ENCODE data around the gene PKD1.
"Not testable (repeated sequence)": the region's sequence is repeated elsewhere in the genome, so short reads cannot be mapped to it uniquely, and the experiment has no call there.

Gene PKD1

GRCh38 chr16:2105769-2106168 is 29.9 kb downstream of the PKD1 start:
- not testable (repeated sequence) for DNase-seq

GRCh38 chr16:2105291-2105690 is 30.4 kb downstream of the PKD1 start:
- DNase-seq = not testable (repeated sequence)

GRCh38 chr16:2104464-2104863 is 31.2 kb downstream of the PKD1 start:
- not testable (repeated sequence) for DNase-seq

- no peak for DNase-seq
Observed at GRCh38 chr16:2102471-2102870, 33.2 kb downstream of the PKD1 start.

GRCh38 chr16:2101581-2101980 is 34.1 kb downstream of the PKD1 start:
- DNase-seq = not testable (repeated sequence)

- not testable (repeated sequence) for DNase-seq
Observed at GRCh38 chr16:2097689-2098088, 38.0 kb downstream of the PKD1 start.

- no peak for DNase-seq
Observed at GRCh38 chr16:2096853-2097595, 38.7 kb downstream of the PKD1 start.

- DNase-seq = no peak
Observed at GRCh38 chr16:2095918-2096582, 39.6 kb downstream of the PKD1 start.

GRCh38 chr16:2095315-2095853 is 40.3 kb downstream of the PKD1 start:
- DNase-seq = no peak

GRCh38 chr16:2093793-2094192 is 41.9 kb downstream of the PKD1 start:
- no peak for DNase-seq

GRCh38 chr16:2092866-2093265 is 42.8 kb downstream of the PKD1 start:
- DNase-seq = no peak

- no peak for DNase-seq
Observed at GRCh38 chr16:2092256-2092620, 43.5 kb downstream of the PKD1 start.

- DNase-seq = no peak
Observed at GRCh38 chr16:2091547-2092255, 44.0 kb downstream of the PKD1 start.

- no peak for DNase-seq
Observed at GRCh38 chr16:2090777-2091546, 44.7 kb downstream of the PKD1 start.

- no peak for DNase-seq
Observed at GRCh38 chr16:2090481-2090776, 45.3 kb downstream of the PKD1 start.

- DNase-seq = no peak
Observed at GRCh38 chr16:2089706-2090480, 45.8 kb downstream of the PKD1 start.

GRCh38 chr16:2088759-2089358 is 46.8 kb downstream of the PKD1 start:
- no peak for DNase-seq

GRCh38 chr16:2087748-2088631 is 47.7 kb downstream of the PKD1 start:
- no peak for DNase-seq

GRCh38 chr16:2086812-2087747 is 48.6 kb downstream of the PKD1 start:
- DNase-seq = no peak

All from suppressor macrophage (primary cell).